GM20000 (cell line): ENCODE data around the gene C4orf36.

ENCODE experiments used
- DNase-seq: peaks from one replicate; pipeline ENCODE4 v3.0.0; 2012; ENCODE audit warnings: low spot score
- CTCF ChIP-seq: IDR thresholded peaks from 2 replicates; pipeline ENCODE4 v1.5.1; 2012; ENCODE audit warnings: mild to moderate bottlenecking, control low read depth; ENCODE audit errors: extremely low read depth, missing control alignments

The C4orf36 gene

GRCh38 chr4:86848732-86849619 is 43.2 kb downstream of the C4orf36 start, which contains the start of gene SLC10A6:
SLC10A6 (minus strand) TSS chr4:86849384; CDS start chr4:86849115, 269 bp downstream.
- no peak for DNase-seq
- TF ChIP-seq CTCF = no peak

DNA sequence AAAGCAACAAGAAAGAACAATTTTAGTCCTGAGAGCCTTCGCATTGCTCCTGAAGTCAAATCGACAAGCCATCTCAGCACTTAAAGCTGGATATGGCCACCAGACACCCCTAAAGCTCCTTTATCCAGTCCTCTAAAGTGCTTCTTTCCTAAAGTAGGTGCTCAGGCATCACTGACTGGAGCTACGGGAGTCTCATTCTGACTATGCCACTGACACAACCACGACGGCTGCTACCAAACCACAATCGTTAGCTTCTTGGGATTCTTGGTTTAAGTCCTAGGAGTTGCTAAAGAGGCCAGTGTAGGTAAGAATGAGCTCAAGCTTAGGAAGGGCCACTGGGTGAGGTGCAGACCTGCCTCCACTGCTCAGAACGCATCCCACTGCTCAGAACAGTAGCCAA is 44.1 kb downstream of the C4orf36 start:
- no peak for TF ChIP-seq CTCF
- no peak for DNase-seq

DNA sequence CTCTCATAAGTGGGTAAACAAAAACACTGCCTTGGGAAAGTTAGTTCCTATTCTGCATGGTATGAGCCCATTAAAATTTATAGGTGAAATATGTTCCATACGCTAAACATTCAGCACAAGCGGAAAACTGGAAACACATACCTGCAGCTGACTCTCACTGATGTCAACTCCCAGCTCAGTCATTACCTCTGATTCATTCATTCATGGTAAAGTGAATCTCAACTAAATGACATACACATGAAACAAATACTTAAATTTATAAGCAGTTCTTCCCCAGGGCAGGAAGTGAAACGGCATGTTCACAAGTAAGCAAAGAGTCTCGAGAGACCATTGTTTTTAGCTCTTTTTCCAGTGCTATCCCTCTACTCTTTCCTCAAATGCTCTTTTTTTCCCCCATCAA is 44.7 kb downstream of the C4orf36 start:
- TF ChIP-seq CTCF = no peak
- no peak for DNase-seq

- TF ChIP-seq CTCF = no peak
- DNase-seq = no peak
Observed at GRCh38 chr4:86846921-86847320, 45.3 kb downstream of the C4orf36 start.

- DNase-seq = no peak
- TF ChIP-seq CTCF = no peak
Observed at GRCh38 chr4:86845593-86845992, 46.6 kb downstream of the C4orf36 start.

GRCh38 chr4:86841309-86841708 is 50.9 kb downstream of the C4orf36 start:
- TF ChIP-seq CTCF = no peak
- no peak for DNase-seq

DNA sequence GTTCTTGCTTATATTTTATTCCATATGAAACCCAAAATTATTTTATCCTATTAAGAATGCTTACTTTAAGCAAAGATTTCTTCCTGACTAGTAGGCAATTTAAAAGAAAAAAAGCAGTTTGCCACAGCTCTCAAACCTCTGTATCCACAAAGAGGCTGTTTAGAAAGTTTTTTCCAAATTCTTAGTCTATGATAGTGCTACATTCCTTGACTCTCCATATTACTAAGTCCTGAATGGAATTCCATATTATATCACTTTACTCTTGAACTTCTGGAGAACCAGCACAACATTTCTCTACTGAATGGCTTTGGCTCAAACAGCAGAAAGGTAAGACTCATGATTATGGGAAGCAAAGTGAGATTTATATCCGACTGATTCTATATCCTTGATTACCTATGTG is 51.4 kb downstream of the C4orf36 start:
- no peak for TF ChIP-seq CTCF
- DNase-seq = no peak
